HG03575 (cell line): Measurements from ENCODE around the gene BRWD1.
"Not testable (repeated sequence)": the region's sequence is repeated elsewhere in the genome, so short reads cannot be mapped to it uniquely, and the experiment has no call there.

Source experiments
- ATAC-seq: cut with Tn5 transposase; IDR thresholded peaks from one replicate; pipeline ENCODE4 v1.9.1; 2021; ENCODE audit not compliant: unreplicated experiment, insufficient number of reproducible peaks, low FRiP score; ENCODE audit errors: extremely low read depth

Gene BRWD1

DNA sequence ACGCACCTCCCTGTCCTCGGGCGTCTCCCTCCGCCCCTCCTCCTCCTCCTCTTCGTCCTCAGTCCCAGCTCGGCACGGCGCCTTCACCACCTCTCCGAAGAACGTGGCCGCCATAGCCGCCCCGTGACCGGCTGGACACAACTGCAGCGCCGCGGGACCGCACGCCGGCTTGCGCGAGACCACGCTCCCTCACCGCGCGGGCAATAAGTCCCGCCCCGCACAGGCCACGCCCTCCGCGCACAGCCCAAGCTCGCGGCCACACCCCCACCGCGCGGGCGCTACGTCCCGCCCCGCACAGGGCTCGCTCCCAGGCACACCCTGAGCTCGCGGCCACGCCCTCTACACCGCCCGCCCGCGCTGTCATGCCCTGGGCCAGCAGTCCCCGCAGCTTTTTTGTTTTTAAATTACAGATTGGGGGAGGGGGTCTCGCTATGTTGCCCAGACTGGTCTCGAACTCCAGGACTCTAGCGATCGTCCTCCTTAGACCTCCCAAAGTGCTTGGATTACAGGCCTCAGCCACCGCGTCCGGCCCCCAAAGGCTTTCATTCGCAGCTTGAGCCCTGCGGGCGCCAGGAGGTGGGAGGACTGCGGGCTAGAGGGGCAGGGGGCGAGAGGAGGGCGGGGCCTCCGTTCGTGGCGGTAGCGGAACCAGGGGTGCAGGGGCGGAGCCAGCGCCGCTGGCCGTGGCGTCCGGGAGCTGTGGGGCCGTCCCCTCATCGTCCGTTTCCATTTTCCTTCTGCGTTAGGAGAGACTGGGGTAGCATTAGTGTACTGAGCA lies 130.0 kb downstream of the BRWD1 start, which contains the start of gene PSMG1:
TSS of gene PSMG1 (minus strand) at position 180 of the 778 bp plus-strand sequence. CDS start at position 114, 66 bp downstream.
- peak; percentile 37 for ATAC-seq

DNA sequence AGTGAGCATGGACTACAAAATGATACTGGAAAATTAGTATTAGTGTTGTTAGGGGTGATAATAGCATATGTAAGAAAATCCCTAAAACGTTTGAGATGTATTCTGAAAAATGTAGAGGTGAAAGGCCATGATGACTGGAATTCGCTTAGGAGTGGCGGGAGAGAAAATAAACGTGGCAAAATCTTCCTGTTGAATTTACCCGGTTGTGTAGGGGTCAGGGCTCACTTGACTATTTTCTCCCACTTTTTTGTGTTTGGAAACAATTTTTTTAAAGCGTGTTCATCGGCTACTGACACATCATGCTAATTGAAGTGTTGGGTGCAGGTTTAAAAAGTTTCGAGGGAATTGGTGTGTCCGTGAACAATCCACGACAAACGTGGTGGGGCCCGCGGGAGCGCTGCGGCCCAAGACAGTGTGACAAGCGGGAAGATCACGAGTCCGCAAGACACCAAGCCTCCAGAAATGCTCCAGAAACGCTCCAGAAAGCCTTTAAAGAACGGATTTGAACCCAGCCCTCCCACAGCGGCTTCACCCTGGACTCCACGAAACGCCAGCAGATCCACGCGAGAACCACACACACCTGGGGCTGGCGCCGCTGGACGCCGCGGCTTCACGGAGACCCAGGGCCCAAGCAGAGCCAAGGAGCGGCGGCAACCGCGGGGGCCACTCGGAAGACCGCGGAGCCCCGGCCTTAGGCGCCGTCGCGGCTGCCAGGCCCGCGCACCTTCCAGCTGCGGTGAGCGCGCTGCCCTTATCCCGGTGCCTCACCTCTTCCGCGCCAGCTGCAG lies 130.8 kb downstream of the BRWD1 start:
- ATAC-seq = no peak

DNA sequence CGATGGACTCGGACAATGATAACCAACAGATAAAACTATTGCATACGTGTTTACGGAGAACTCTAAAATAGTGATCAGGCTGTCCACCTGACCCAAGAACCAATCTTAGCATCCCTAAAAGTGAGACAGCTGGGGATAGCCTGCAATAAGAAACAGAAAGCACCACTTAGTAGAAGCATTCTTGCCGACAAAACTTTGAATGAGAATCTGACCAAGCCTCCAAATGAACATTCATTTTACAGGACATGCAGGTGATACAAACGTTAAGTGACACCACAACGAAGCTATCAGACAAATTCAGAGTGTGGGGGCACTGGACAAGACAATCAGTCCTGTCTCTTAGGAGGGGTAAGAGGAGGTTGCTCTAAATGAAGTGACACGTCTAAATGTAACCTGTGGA lies 131.4 kb downstream of the BRWD1 start:
- no peak for ATAC-seq

DNA sequence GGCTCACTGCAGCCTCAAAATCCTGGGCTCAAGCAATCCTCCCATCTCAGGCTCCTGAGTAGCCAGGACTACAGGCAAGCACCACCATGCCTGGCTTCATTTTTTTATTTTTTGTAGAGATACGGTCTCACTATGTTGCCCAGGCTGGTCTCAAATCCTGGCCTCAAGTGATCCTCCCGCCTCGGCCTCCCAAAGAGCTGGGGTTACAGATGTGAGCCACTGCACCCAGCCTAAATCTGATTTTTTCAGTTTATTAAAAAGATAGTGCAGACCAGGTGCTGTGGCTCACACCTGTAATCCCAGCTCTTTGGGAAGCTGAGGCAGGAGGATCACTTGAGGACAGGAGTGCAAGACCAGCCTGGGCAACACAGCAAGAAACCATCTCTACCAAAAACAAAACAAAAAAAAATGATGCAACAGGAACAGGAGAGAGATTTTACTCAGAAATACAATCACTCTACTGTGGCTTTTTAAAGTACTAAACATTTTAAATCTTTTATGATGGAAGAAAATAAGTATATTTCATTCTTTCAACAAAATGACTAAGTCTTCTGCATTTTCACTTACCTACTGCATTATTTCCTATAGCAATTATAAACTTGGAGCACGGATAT lies 132.1 kb downstream of the BRWD1 start:
- no peak for ATAC-seq

DNA sequence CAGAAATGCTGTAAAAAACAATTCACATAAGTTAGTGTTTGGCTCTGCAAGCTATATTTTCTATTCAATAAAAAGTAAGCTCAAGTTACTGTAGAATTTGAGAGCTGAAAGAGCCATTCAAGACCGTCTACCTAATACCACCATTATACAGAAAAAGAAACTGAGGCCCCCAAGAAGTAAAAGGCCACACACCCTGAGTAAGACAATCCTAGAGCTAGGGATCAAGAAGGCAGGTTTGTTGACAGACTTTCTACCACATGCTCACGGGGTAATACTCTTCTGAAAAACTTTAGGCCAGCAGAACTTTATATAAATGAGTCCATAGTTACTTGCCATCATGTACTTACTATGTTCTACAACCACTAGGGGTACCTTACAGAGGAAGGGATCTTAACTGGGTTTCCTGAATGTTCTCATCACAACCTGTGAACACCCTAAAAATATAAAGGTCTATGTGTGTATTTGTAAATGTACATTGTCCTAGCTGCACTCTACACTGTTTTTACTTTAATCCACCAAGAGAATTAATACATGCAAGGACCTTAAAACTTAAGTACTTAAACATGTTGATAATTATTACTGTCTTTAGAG lies 132.9 kb downstream of the BRWD1 start:
- ATAC-seq = no peak

DNA sequence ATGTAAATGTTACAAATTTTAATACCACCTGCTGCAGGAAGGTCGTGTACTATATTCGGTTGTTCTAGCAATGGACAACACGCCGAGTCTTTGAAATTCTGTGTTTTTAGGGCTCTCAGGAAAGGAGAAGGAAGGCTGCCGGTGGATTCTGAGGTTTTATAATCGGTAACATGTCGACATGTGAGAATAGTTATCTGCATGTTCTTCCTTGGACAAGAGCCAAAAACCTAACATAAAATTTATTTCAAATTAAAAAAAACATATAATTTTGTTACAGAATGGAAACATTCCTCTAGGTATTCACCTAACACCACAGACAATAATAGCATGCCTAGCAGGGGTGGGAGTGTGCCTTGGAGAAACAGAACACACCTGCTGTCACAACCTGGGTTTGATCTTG lies 135.0 kb downstream of the BRWD1 start:
- no peak for ATAC-seq

DNA sequence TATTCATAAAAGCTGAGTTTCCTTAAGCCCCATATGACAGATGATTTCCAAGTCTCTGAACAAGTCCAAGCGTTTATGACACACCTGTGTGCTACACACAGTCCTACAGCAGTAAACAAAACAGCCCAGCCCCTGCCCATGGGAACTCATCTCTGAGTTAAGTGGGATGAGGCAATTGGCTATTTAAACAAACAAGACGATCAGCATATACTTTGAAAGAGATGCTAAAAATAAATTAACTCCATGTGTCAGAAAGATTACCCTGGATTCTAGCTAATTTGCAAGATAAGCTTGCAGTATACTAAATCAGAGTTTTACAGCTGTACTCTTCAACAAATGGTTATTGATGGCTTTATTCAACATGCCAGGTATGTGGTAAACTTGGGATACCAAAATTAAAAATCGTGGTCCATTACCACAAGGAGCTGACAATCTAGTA lies 137.1 kb downstream of the BRWD1 start:
- ATAC-seq = no peak

DNA sequence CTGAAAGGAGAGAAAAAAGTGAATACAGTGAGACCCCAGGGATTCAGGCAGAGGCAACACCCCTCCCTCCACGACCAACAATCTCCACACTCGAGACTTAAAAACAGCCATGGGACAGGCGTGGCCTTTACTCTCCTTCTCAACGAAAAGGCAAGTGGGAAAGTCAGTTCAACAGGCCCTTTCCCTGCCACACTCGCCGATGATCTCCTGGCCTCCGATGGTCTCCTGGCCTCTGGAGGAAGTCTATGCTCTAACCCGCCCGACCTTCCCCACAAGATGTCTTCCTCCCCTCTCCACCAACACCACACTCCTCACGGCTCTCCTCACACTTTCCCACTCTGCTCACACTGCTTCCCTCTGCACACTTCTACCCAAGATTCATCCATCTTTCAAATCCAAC lies 137.8 kb downstream of the BRWD1 start:
- ATAC-seq = no peak

DNA sequence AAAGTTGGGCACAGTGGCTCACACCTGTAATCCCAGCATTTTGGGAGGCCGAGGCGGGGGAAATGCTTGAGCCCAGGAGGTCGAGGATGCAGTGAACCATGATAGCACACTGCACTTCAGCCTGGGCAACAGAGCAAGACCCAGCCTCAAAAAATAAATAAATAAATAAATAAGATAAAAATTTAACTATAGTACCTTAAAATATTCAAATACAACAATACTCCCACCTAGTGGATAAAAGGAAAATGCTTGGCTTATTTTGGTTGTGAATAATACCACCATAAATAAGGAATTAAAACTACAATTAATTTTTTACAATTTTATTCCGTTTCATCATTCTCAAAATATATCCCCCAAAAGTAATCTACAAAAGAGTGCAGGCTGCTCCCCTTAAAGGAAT lies 138.3 kb downstream of the BRWD1 start:
- ATAC-seq = no peak

DNA sequence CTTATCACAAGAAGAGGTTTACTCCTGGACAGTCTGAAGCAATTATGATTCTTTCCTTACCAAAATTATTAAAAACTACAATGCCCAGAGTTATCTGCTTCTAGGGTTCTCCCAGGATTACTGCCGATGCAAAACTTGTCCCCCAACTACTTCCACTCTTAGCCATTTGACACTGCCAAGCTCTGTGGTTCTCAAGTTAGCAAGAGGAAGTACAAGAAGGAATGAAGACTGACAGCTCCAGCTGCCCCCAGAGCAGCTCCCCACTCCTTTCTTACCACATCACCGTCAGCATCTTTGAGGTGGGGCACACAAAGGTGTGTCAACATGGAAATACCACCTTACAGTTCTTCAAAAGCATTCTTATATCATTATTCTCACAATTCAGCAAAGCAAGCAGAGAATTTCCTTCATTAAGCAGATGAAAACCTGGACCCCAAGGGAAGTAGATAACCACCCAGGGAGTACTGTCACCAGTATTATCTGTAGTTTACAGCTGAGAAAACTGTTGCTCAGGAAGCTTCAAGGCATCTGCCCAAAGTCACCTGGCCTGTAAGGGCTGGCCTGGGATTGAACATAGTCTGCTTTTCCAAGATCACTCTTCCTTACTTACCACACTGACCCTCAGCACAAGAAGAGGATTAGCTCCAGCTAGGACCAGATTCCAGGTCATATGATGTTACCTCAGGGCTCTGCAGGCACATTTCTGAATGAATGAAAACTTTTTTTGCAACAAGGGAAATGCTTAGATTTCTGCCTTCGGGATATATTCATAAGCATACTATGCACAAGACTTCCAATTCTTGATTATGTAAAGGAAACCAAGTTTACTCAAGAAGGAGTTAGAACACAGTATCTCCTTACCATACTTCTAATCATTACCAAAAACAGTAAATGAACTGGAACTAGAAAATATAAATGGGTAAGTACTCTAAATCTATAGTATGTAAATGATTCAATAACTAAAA lies 139.4 kb downstream of the BRWD1 start:
- no peak for ATAC-seq

DNA sequence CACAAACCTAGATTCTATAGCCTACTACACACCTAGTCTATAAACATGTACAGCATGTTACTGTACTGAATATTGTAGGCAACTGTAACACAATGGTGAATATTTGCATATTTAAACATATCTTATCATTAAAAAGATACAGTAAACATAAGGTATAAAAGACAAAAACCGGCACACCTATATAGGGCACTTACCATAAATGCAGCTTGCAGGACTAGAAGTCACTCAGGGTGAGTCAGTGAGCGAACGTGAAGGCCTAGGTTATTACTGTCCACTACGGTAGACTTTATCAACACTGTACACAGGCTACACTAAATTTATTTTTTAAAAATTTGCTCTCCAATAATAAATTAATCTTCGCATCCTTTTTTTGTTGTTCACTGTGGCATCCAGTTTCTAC lies 143.5 kb downstream of the BRWD1 start:
- no peak for ATAC-seq

DNA sequence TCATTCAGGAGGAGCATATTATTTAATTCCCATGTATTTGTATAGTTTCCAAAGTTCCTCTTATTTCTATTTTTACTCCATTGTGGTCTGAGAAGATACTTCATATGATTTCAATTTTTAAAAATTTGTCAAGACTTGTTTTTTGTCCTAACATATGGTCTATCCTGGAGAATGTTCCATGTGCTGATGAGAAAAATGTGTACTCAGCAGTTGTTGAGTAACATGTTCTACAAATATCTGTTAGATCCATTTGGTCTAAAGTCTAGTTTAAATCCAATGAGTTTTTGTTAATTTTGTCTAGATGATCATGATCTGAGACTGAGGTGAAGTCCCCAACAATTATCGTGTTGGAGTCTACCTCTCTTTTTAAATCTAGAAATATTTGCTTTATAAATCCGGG lies 144.6 kb downstream of the BRWD1 start:
- ATAC-seq = no peak

DNA sequence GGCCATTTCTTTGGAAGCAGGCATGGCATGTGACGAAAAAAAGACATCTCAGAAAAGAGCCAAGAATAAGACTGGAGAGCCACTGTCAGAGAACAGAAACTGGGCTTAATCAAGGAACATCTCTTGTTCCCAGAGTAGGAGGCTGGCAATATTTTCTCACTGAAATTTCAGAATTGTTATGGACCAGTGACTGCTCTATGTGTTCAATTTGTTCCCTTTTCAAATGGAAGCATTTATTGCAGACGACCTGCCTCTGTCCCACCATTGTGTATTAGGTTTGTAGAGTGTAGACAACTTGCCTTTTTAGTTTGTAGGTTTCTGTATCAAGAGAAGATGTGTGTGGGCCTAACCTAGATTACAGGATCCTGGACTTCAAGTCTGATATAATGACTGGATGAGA lies 148.9 kb downstream of the BRWD1 start:
- no peak for ATAC-seq

DNA sequence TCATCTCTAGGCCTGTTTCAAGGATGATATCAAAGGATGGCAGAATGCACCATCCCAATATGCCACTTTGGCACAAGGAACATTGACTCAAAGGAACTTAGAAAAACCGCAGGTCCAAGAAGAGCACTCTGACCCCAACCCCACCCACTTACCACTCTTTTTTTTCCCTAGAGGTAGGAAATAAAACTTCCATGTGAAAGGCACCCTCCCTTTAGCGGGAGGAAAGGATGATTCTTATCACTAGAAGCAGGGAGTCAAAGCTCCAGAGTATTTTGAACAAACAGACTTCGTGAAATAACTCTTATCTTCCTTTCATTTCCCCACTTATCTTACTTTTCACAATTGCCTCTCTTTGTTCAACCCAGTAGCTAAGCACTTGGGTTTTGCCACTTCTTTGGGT lies 152.4 kb downstream of the BRWD1 start:
- no peak for ATAC-seq

DNA sequence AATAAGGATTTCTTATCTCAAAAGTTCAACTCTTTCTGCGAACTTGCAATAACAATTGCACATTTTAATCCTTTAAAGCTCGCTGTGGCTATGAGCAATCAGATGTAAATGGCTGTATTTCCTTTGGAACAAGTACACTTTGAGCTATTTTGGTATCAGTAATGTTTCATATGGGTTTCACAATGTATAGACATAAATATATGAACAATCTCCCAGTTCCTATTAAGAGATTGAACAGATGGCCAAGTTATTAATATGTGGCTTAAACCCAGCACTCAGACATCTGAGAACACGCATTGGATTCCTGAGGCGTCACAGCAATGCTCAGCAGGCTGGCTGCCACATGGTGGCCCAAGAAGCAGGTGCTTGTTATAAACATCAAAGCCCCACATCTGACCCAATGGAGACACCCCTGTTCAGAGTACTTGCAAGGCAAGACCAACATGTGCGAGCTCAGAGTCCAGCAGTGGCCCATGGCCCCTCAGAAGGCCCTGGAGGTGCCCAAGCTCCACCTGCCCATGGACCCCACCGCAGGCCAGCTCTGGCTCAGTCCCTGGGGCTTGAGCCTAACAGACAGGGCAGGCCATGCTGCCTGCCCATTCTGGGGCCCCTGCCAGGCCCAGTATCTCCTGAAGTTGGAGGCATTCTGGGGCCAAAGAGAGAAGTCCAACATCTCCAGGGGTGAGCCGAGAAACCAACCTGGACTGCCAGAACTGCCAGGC lies 153.9 kb downstream of the BRWD1 start:
- no peak for ATAC-seq

DNA sequence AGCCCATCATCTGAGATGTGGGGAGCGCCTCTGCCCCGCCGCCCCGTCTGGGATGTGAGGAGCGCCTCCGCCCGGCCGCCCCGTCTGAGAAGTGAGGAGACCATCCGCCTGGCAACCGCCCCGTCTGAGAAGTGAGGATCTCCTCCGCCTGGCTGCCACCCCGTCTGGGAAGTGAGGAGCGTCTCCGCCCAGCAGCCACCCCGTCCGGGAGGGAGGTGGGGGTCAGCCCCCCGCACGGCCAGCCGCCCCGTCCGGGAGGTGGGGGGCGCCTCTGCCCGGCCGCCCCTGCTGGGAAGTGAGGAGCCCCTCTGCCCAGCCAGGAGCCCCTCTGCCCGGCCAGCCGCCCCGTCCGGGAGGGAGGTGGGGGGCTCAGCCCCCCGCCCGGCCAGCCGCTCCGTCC lies 156.2 kb downstream of the BRWD1 start:
- ATAC-seq = not testable (repeated sequence)

DNA sequence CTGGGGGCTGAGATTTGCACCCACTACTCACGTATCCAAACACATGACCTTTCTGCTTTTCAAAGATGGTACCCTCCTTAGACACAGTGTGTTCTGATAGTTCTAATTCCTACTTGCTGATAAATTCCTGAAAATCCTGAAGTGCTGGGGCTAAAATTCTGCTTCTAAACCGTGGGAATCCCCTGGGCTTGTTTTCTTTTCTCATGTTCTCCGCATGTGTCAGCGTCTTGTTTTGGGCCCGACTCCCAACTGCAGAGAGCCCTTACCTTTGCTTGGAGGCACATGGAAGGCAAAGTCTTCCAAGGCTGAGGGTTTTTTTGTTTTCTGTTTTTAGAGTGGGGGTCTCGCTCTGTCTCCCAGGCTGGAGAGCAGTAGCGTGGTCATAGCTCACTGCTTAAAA lies 157.4 kb downstream of the BRWD1 start:
- no peak for ATAC-seq

DNA sequence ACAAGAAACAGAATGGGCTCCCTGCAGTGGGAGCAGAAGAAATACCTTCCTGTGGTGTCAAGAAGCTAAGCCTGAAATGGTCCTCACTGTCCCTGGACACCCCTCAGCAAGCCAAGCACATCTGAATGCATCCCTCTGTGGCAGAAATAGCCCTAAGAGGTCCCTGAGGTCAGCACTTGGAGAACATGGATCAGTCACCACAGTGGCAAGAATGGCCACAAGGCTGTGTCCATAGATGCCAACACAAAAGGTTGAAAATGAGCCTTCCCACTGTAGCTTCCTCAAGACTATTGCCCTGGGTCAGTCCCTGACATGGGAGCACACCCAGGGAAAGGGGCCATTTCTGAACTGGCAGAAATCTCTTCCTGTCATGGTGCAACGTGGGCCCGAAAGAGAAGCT lies 157.9 kb downstream of the BRWD1 start:
- ATAC-seq = no peak
